ENCODE results near the gene GRIK3. TPM values are rescaled to one million over a fixed set of nuclear protein-coding genes. Genes with fewer than 3 reads are reported as not detected.

GRIK3 gene
- polyA plus RNA-seq, 1 experiment: not detected

DNA sequence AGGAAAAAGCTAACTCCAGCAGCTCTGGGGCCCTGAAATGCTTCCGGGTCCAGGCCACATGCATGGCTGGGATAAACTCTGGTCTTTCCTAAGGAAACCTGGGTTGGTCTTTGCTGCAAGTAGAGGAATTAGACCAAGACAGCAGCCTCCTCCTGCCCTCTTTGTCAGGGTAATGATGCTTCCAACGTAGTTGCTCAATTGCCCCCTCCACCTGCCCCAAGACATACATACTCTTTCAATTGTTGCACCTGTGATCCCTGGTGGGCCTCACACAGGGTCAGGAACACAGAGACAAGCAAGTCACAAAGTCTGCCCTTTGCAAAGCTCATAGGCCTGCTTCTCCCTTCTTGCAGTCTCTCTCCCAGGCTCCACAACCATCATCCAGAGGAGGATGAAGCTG, 41.9 kb upstream of the GRIK3 start:
- DNase-seq (ENCODE audit: low read depth, low spot score): no peak
- TF ChIP-seq, protein P1, sequence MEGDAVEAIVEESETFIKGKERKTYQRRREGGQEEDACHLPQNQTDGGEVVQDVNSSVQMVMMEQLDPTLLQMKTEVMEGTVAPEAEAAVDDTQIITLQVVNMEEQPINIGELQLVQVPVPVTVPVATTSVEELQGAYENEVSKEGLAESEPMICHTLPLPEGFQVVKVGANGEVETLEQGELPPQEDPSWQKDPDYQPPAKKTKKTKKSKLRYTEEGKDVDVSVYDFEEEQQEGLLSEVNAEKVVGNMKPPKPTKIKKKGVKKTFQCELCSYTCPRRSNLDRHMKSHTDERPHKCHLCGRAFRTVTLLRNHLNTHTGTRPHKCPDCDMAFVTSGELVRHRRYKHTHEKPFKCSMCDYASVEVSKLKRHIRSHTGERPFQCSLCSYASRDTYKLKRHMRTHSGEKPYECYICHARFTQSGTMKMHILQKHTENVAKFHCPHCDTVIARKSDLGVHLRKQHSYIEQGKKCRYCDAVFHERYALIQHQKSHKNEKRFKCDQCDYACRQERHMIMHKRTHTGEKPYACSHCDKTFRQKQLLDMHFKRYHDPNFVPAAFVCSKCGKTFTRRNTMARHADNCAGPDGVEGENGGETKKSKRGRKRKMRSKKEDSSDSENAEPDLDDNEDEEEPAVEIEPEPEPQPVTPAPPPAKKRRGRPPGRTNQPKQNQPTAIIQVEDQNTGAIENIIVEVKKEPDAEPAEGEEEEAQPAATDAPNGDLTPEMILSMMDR (IDR thresholded peaks at IDR 0.05; ENCODE audit: low read depth, low read length): no peak
- POLR2A ChIA-PET: no interaction called here
- Histone ChIP-seq H3K4me3 (ENCODE audit: low read depth, low read length) (no peak overlapping the region), H3K27ac (ENCODE audit: low read depth, low read length) (no peak overlapping the region), H3K9me3 (ENCODE audit: control insufficient read depth, insufficient read depth, low read length) (no peaks in the 10 kb centered on the region), H3K27me3 (ENCODE audit: control insufficient read depth, insufficient read depth, low read length) (no peaks in the 10 kb centered on the region)
- CTCF ChIA-PET: no interaction called here

DNA sequence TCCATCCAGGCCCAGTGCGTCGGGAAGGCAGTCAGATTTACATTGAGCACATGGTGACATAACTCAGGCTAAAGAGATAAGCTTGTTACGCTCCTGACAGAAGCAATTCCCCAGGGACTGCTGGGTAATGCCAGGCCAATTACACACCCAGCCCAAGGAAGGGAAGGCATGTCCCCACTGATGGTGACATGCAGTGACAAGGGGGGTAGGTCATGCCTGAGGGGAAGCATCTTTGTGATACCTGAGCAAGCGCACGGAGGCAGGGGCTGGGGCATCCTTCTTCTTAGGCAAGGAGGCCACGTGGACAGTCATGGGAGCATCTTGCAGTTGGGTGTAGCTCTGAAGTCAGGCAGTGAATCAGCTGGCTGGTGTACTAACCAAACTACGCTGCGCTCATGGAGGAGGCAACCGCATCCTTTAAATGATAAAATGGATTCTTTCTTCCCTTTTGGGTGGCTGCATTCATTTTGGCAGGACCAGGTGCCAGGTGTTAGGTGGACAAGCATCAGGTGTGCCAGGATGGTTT, 39.6 kb upstream of the GRIK3 start:
- Histone ChIP-seq H3K9me3 (ENCODE audit: control insufficient read depth, insufficient read depth, low read length) (no peaks in the 10 kb centered on the region), H3K27me3 (ENCODE audit: control insufficient read depth, insufficient read depth, low read length) (no peaks in the 10 kb centered on the region), H3K4me3 (ENCODE audit: low read depth, low read length) (no peak overlapping the region), H3K27ac (ENCODE audit: low read depth, low read length) (no peak overlapping the region)
- POLR2A ChIA-PET: no interaction called here
- CTCF ChIA-PET: no interaction called here
- DNase-seq (ENCODE audit: low read depth, low spot score): no peak
- TF ChIP-seq, protein P1 (IDR thresholded peaks at IDR 0.05; ENCODE audit: low read depth, low read length): no peak

DNA sequence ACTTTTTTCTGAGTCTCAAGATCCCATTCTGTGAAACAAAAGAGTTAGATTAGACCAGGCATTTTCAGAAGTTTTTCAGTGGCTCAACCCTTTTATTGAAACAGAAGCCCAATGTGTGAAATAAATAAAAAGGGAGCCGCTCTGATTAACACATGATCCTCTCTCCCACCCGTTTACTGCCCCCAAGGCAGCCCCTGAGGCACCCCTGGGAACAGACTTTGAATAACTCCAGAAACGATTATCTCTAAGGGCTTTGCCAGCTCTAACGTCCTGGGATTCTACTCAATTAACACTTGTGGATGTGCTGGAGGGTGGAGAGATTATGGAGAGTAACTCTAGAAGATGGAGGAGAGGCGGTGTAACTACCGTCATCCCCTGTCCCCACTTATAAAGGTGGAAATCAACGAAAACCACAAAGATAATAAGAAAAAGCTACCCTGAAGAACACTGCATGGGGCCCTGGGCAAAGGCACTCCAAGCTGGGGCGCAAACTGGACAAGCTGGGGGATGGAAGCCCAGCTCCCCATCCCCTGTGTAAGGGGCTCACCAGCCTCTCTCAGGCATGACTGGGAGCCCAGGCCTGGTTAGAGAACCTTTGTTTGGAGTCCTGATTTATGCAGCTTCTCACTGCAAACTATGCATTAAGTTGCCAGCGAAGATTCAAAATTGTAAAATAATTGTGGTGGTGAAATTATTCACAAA, 39.0 kb upstream of the GRIK3 start:
- H3K27me3 ChIP-seq (ENCODE audit: control insufficient read depth, insufficient read depth, low read length): no peaks in the 10 kb centered on the region
- TF ChIP-seq, protein P1 (IDR thresholded peaks at IDR 0.05; ENCODE audit: low read depth, low read length): no peak
- H3K27ac ChIP-seq (ENCODE audit: low read depth, low read length): no peak overlapping the region
- ChIA-PET POLR2A (no interaction called here), CTCF (no interaction called here)
- no peak for DNase-seq (ENCODE audit: low read depth, low spot score)
- H3K9me3 ChIP-seq (ENCODE audit: control insufficient read depth, insufficient read depth, low read length): no peaks in the 10 kb centered on the region
- H3K4me3 ChIP-seq (ENCODE audit: low read depth, low read length): no peak overlapping the region

DNA sequence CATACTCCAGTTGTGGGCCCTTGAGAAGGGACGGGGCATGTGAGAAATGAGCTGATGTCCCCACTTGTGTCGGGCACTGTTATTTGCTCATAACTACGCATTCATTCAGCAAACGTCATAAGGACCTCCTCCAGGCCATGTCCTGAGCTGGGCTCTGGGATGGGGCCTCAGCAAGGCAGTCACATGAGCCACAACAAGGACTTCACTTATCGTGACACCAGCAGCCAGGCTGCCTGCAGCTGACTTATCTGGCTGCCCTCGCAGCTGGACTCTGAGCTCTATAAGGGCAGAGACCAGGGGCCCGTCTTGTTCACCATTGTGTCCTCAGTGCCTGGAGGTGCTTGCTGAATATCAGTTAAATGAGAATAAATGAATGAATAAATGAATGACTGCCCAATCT, 37.5 kb upstream of the GRIK3 start:
- Histone ChIP-seq H3K9me3 (ENCODE audit: control insufficient read depth, insufficient read depth, low read length) (no peaks in the 10 kb centered on the region), H3K27me3 (ENCODE audit: control insufficient read depth, insufficient read depth, low read length) (no peaks in the 10 kb centered on the region), H3K27ac (ENCODE audit: low read depth, low read length) (no peak overlapping the region), H3K4me3 (ENCODE audit: low read depth, low read length) (no peak overlapping the region)
- POLR2A ChIA-PET: no interaction called here
- CTCF ChIA-PET: no interaction called here
- TF ChIP-seq, protein P1 (IDR thresholded peaks at IDR 0.05; ENCODE audit: low read depth, low read length): no peak
- DNase-seq (ENCODE audit: low read depth, low spot score): no peak

DNA sequence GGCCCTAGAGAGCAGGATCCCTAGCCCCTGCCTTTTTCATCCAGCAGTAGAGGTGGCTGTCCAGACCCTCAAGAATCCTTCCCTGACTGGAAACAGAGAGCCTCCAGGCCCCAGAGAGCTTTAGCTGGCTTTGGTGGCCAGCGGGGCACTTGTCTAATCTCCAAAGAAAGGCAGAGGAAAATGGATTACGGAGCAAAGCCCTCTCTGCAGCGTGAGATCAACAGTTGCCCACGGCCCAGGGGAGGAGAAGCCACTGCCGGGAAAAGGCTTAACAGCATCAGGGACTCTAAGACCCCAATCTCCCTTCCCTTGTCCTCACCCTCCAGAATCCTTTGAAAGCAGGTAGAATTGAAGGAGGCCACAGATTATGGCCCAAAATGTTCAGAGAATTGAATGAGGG, 35.8 kb upstream of the GRIK3 start:
- CTCF ChIA-PET: no interaction called here
- no peak overlapping the region for H3K4me3 ChIP-seq (ENCODE audit: low read depth, low read length)
- TF ChIP-seq, protein P1 (IDR thresholded peaks at IDR 0.05; ENCODE audit: low read depth, low read length): no peak
- no peaks in the 10 kb centered on the region for H3K9me3 ChIP-seq (ENCODE audit: control insufficient read depth, insufficient read depth, low read length)
- no peaks in the 10 kb centered on the region for H3K27me3 ChIP-seq (ENCODE audit: control insufficient read depth, insufficient read depth, low read length)
- no peak for DNase-seq (ENCODE audit: low read depth, low spot score)
- POLR2A ChIA-PET: no interaction called here
- no peak overlapping the region for H3K27ac ChIP-seq (ENCODE audit: low read depth, low read length)

Measured in AG04450 (cell line).